RWPE1 (cell line): ENCODE data around the gene CRIP1.
A peak's percentile ranks its signal among the peaks of the same experiment; 100 is the strongest.

ENCODE experiments used
- CTCF ChIA-PET: fragments of 350-600 bp; sonication (Branson Sonifier 250); formaldehyde crosslinking; extraction: SDS; loops from one replicate; lab custom pipeline; 2021; lab: Yijun Ruan, JAX
- POLR2A ChIA-PET: fragments of 400-600 bp; formaldehyde crosslinking; extraction: SDS; loops from one replicate; lab custom pipeline; 2020; ENCODE audit warnings: antibody characterized with exemption; ENCODE audit not compliant: low non-redundant PET; lab: Yijun Ruan, JAX
- DNase-seq: peaks from one replicate; pipeline ENCODE4 v3.0.0; 2012; ENCODE audit warnings: low spot score
- H3K27ac ChIP-seq: fragments of 450-650 bp; 2 replicates; pipeline ENCODE4 v1.5.1; 2017
- TF ChIP-seq, protein P1 (sequence below): fragments of 450-650 bp; conservative IDR thresholded peaks from 2 replicates; pipeline ENCODE4 v1.5.1; 2017; ENCODE audit warnings: low read depth, mild to moderate bottlenecking

Gene CRIP1

DNA sequence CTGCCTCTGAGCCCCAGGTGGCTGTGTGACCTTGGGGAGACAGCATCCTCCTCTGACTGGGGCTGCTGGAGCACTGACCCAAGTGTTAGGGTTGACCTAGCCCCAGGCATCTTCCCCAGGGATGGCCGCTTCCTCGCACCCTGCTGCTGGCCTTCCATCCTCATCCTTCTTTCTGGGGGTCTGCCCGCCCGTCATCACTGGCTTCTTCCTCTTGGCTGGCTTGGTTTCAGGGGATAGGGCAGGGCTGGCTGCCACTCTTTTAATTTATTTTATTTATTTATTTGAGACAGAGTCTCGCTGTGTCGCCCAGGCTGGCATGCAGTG is 7.9 kb downstream of the CRIP1 start:
- TF ChIP-seq, protein P1, sequence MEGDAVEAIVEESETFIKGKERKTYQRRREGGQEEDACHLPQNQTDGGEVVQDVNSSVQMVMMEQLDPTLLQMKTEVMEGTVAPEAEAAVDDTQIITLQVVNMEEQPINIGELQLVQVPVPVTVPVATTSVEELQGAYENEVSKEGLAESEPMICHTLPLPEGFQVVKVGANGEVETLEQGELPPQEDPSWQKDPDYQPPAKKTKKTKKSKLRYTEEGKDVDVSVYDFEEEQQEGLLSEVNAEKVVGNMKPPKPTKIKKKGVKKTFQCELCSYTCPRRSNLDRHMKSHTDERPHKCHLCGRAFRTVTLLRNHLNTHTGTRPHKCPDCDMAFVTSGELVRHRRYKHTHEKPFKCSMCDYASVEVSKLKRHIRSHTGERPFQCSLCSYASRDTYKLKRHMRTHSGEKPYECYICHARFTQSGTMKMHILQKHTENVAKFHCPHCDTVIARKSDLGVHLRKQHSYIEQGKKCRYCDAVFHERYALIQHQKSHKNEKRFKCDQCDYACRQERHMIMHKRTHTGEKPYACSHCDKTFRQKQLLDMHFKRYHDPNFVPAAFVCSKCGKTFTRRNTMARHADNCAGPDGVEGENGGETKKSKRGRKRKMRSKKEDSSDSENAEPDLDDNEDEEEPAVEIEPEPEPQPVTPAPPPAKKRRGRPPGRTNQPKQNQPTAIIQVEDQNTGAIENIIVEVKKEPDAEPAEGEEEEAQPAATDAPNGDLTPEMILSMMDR: no peak
- DNase-seq: no peak
- peak overlapping the region; percentile 100 for H3K27ac ChIP-seq
- ChIA-PET POLR2A (no interaction called here), CTCF (no interaction called here)

DNA sequence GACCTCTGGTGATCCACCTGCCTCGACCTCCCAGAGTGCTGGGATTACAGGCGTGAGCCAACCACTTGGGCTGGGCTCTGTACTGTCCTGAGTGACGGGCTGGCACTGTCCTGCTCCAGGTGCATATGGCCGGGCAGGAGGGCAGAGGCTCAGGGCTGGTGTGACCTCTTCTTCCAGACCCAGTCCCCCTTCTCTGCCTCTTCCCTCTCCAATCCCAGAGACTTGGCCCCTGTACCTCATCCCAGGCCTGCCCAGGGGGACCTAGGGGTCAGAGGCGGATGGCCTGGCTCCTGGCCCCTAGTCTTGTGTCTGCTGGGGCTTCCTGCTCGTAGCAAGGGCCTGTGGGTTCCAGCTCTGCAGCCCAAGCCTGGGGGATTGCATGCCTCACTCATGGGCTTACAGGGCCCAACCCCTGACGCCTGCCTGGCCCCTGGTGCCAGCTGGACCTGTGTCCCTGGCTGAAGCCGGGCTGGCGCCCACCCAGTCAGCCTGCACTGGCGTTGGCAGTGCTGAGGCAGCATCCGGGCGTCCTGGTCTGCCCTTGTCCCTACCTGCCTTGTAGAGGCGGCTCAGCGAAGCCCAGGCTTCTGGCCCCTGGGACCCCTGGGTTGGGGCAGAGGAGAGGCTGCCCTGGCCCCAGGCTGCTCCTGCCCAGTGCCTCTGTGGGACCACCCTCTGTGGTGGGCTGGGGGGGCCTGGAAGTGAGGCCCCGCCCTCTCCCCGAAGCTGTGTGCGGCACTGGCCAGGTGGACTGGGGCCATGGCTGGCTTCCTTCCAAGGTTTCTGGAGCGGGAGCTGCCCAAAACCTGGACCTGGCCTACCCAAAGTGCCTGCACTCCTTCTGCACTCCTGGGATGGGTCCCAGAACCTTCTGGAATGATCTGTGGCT is 8.7 kb downstream of the CRIP1 start:
- TF ChIP-seq, protein P1: no peak
- DNase-seq: no peak
- POLR2A ChIA-PET: no interaction called here
- H3K27ac ChIP-seq: peak overlapping the region; percentile 100
- CTCF ChIA-PET: interaction anchor here (0.8 kb wide), 1 partner anchor 378 kb away, joined by 3 read pairs; no protein-coding TSS in a partner anchor

DNA sequence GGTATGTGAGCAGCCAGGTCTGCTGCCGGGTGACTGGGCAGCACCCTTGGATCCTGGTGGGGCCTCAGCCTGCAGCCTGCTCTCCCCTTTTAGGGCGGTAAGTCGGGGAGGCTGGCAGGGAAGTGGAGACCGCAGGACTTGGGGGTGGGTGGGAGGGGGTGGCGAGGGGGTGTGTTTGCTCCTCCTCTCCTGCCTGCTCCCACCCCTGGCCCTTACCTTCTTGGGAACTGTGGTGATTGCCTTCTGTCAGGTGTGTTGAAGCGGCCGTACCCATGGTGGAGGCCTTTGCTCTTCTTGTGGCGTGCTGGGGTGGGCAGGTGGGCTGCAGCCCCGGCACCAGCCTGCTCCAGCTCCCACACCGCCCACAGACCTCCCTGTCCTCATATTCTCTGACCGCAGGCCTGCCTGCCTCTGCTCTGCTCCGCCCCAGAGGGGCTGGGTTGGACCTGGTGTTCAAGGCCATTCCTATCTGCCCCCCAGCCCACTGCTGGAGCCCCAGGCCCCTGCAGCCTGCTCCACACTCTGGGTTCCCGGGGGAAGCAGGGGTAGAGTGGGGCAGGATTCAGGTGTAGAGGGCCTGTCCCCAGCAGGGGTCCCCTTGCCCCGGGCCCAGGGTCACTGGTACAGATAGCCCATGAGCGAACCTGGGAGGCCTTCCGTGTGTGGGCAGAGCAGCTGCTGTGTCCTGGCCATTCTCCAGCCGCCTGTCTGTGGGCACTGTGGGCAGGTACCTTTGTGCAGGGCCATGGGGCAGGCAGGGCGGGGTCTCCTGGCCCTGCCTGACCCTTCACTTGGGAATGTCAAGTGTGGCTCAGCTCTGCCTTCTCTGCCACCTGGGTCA is 9.5 kb downstream of the CRIP1 start:
- TF ChIP-seq, protein P1: no peak
- POLR2A ChIA-PET: no interaction called here
- CTCF ChIA-PET: no interaction called here
- no peak for DNase-seq
- peak overlapping the region; percentile 100 for H3K27ac ChIP-seq

DNA sequence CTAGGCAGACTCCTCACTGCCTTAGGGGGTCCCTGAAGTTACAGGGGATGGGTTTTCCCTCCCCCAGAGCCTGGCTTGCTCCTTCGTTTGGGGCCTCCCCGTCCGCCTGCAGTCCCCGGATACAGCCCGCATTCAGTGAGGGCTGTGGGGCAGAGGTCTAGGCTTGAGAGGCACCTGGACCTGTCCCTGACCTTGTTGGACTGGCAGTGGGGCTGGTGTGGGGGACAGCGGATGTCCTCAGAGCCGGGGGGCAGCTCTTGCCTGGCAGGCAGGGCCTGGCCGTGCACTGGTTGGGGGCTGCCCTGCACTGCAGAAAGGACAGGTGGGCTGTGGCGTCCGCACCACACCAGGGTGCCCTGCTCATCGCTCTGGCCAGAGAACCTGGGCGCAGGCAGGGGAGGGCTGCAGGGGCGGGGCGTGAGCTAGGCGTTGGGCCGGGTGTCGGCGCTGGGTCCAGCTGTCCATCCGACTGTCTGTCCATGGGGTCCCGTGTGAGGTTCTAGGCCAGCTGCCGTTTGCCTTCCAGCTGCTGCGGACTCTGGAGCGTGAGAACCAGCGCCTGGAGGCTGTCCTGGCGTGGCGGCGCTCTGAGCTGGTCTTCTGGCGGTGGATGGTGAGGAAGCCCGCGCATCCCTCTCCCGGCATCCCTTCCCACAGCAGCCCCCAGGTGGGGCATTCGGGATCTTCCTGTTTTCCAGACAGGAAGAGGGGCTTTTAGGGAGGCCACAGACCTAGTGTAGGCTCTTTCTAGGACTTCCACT is 10.3 kb downstream of the CRIP1 start:
- peak overlapping the region; percentile 100 for H3K27ac ChIP-seq
- DNase-seq: no peak
- TF ChIP-seq, protein P1: no peak
- ChIA-PET POLR2A (interaction anchor here (0.5 kb wide), 1 partner anchor 524 kb away, joined by 4 read pairs; no protein-coding TSS in a partner anchor), CTCF (no interaction called here)

DNA sequence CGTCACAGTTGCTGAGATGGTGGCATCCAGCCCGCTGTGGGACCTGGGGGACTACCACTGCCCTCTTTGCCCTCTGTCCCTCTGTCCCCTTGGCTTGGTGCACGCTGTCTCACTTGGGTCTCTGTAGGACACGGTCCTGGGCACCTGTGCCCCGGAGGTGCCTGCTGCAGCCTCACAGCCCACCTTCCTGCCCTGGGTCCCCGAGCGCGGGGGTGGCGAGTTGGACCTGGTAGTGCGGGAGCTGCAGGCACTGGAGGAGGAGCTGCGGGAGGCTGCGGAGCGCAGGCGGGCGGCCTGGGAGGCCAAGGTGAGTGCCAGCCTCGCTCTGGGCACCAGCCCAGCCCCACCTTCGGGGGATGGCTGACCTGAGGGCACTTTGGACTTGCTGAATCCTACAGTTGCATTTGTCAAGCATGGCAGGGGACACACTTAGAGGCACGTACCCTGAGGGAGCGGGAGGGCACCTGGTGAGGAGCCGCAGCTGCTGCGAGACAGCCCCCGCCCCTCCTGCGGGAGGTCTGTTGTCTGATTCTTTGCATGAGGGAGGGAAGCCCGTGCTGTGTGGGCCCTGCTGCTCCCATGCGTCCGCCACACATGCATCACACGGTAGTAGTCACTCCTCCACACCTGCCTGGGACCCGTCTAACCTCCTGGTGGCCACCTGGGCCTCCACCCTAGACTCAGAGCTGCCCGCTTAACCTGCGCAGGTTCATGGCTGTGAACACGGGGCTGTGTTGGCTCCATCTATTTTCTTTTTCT is 11.2 kb downstream of the CRIP1 start:
- ChIA-PET CTCF (no interaction called here), POLR2A (no interaction called here)
- no peak for DNase-seq
- H3K27ac ChIP-seq: peak overlapping the region; percentile 100
- TF ChIP-seq, protein P1: no peak
